HUES48 (cell line): Measurements from ENCODE around the gene LMBR1.
A peak's percentile ranks its signal among the peaks of the same experiment; 100 is the strongest.

ENCODE experiments used
- H3K27ac ChIP-seq: one replicate; pipeline ENCODE4 v1.7.0; 2013; ENCODE audit warnings: low read depth, low read length, inconsistent platforms
- H3K27me3 ChIP-seq: 2 replicates; pipeline ENCODE4 v1.6.1; 2013; ENCODE audit warnings: mild to moderate bottlenecking, low read length; ENCODE audit not compliant: control insufficient read depth, insufficient read depth
- H3K36me3 ChIP-seq: 2 replicates; pipeline ENCODE4 v1.6.1; 2013; ENCODE audit warnings: low read length; ENCODE audit not compliant: control insufficient read depth, insufficient read depth
- H3K4me1 ChIP-seq: 2 replicates; pipeline ENCODE4 v1.6.1; 2013; ENCODE audit warnings: mild to moderate bottlenecking, low read length; ENCODE audit not compliant: control insufficient read depth, insufficient read depth
- H3K4me3 ChIP-seq: 2 replicates; pipeline ENCODE4 v1.5.1; 2013; ENCODE audit warnings: mild to moderate bottlenecking, low read depth, low read length
- H3K9ac ChIP-seq: 2 replicates; pipeline ENCODE4 v1.6.1; 2013; ENCODE audit warnings: mild to moderate bottlenecking, low read depth, low read length, moderate library complexity
- H3K9me3 ChIP-seq: 2 replicates; pipeline ENCODE4 v1.6.1; 2013; ENCODE audit warnings: low read length; ENCODE audit not compliant: control insufficient read depth, insufficient read depth

Gene LMBR1

DNA sequence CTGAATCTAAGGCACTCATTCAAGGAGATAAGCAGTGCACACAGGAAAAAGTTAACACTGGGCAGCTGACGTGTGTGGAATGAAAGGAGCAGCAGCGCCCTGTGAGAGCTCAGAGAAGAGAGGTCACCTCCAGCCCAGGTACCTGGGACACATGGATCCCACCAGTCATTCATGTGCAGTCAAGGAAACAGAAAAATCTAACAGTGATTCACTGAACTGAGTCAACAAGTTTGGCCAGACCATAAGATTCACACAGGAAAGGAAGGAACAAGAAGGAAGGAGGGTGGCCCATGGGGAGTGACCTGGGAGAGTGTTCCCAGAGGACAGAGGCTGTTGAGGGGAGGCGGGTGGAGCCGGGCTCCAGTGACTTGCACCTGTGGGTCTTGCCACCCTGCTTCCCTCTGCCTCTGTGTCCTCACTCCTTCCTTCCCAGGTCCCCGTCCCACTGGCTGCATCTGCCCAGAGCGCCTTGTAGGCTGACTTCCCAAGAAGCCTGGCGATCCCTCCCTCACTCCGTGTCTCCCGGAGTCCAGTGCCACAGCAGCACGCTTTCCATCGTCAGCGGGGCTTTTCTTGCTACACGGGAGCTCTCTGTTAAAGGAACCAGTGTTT is 224.7 kb downstream of the LMBR1 start:
- Histone ChIP-seq H3K4me3 (no peak overlapping the region), H3K36me3 (peaks cover 6% of the 10 kb centered on the region; the same call in 1 of the 2 replicates), H3K4me1 (peaks cover 33% of the 10 kb centered on the region), H3K27ac (no peak overlapping the region), H3K9me3 (no peaks in the 10 kb centered on the region), H3K9ac (no peak overlapping the region), H3K27me3 (no peaks in the 10 kb centered on the region)

DNA sequence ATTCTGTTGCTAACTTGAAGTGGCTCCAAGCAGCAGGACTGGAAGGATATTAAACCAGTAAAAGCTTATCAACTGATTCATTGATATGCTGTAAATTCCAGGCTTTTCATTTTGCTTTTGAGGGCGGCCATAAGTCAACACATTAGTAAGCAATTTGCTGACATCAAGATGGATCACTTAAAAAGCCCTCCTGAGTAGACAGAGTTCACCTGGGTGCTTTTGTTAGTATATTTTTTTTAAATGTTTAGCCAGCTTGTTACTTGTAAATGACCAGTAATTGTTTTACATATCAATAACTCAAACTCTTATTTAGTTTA is 225.9 kb downstream of the LMBR1 start:
- Histone ChIP-seq H3K4me3 (no peak overlapping the region), H3K27me3 (no peaks in the 10 kb centered on the region), H3K4me1 (peaks cover 33% of the 10 kb centered on the region), H3K9me3 (no peaks in the 10 kb centered on the region), H3K36me3 (0 out of 2 replicates have a peak, but pooled peaks cover under 1% of the 10 kb centered on the region), H3K27ac (peak overlapping the region; percentile 76), H3K9ac (no peak overlapping the region)

DNA sequence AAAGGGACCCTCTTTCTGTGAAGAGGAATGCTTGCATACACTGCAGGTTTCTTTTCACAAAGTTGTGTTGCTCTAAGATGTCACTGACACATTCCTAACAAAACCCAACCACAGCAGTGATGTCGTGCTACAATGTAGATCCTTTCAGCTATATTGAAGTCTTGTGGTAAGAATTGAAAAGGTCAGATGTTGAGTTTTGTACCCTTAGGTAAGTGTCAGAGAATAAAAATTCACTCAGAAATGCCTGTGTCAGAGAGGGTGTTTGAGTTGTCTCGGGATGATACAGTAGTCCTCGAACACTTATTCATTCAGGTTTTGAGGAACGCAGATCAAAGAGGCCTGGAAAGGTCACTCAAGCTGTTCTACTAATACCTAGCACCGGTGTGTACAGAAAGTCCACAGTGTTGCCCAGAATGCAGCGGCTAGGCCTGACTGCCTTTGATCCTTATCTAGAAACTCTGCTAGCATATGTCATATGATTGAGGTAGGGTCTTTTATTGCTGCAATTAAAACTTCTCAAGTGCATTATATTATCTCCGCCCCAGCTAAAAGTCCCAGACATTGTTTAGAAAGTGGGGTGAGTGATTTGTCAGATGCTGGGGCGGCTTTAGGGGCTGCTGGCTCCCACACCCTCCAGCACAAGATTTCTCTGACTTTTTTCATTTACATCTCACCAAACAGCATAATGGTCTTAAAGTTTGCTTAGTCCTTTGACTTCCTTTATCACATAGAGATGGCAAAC is 226.4 kb downstream of the LMBR1 start:
- H3K9ac ChIP-seq: no peak overlapping the region
- H3K27me3 ChIP-seq: no peaks in the 10 kb centered on the region
- H3K27ac ChIP-seq: peak overlapping the region; percentile 76
- H3K36me3 ChIP-seq: no peaks in the 10 kb centered on the region
- H3K9me3 ChIP-seq: no peaks in the 10 kb centered on the region
- no peak overlapping the region for H3K4me3 ChIP-seq
- H3K4me1 ChIP-seq: peaks cover 33% of the 10 kb centered on the region

DNA sequence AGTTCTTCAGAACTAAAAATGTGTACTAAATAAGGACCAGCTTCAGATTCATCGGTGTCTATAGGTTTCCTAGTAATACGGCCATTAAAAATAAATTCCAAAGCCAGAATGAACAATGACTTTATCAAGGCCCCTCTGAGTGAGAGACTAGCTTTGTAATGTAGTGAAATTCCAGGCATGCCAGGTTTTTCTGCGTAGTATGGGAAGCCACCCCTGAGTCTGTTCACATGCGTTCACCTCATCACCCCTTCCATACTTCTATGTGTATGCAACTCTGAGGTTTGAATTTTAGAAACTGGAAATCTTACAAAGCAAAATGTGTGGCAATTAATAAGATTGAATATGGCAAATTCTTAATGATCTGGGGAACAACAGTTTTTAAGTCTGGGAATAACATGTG is 227.9 kb downstream of the LMBR1 start:
- Histone ChIP-seq H3K27me3 (no peaks in the 10 kb centered on the region), H3K4me3 (no peak overlapping the region; the same call in 1 of the 2 replicates), H3K36me3 (no peaks in the 10 kb centered on the region), H3K9ac (no peak overlapping the region), H3K27ac (peak overlapping the region; percentile 76), H3K9me3 (no peaks in the 10 kb centered on the region), H3K4me1 (peaks cover 33% of the 10 kb centered on the region)

DNA sequence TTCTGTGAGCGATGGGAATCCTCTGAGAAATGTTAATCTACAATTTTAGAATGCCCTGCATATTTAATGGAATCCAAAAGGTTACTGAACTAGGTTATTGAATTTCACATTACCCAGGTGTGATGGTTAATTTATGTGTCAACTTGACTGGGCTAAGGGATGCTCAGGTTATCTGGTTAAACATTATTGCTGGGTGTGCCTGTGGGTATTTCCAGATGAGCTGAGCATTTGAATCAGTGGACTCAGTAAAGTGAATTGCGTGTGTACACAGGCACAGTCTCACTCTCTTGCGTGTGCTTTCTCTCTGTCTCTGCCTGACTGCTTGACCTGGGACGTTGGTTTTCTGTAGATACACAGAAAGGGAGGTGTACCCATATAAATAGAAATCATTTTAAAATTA is 230.7 kb downstream of the LMBR1 start:
- H3K9me3 ChIP-seq: no peaks in the 10 kb centered on the region
- H3K27me3 ChIP-seq: no peaks in the 10 kb centered on the region
- peaks cover 26% of the 10 kb centered on the region for H3K4me1 ChIP-seq
- H3K4me3 ChIP-seq: no peak overlapping the region
- H3K27ac ChIP-seq: no peak overlapping the region
- H3K36me3 ChIP-seq: no peaks in the 10 kb centered on the region
- no peak overlapping the region for H3K9ac ChIP-seq

DNA sequence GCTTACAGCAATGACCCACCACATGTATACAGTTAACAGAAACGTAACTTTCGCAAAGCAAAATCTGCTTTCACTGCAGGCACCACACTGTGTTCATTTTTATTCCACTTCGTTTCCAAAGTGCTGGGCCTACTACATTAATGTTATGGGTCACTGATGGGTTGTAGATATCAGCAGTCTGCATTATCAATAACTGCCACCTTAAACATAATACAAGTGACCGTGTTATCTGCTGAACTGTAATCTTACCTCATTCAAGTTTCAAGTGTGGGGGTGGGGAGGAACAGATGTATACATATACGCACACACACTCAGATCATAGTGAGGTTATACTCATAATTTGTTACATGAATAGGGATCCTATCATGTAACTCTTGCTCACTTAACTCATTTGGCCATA is 231.3 kb downstream of the LMBR1 start:
- H3K9ac ChIP-seq: no peak overlapping the region
- no peak overlapping the region for H3K27ac ChIP-seq
- no peaks in the 10 kb centered on the region for H3K27me3 ChIP-seq
- no peaks in the 10 kb centered on the region for H3K9me3 ChIP-seq
- H3K36me3 ChIP-seq: no peaks in the 10 kb centered on the region
- no peak overlapping the region for H3K4me3 ChIP-seq
- peaks cover 20% of the 10 kb centered on the region for H3K4me1 ChIP-seq

DNA sequence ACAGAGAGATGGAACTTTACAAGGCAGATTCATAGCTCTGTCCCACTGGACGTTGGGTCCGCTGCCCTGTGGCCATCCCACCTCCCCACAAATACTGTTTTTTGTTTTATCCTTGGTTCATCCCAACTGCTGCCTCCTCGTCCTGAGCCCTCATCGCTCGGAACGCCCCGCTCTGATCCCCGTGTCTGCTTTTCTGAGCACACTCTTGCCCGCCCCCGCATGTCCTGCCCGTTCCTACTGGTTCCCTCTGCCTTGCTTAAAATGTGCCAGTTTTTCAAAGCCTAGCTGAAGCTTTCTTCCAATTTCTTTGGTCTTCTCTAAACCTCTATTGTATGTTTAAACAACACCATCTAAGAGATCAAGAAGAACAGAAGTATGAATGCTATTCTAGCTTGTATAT is 233.0 kb downstream of the LMBR1 start:
- no peak overlapping the region for H3K9ac ChIP-seq
- no peaks in the 10 kb centered on the region for H3K9me3 ChIP-seq
- no peaks in the 10 kb centered on the region for H3K27me3 ChIP-seq
- peaks cover 3% of the 10 kb centered on the region for H3K4me1 ChIP-seq
- H3K4me3 ChIP-seq: no peak overlapping the region
- H3K36me3 ChIP-seq: no peaks in the 10 kb centered on the region
- H3K27ac ChIP-seq: no peak overlapping the region

DNA sequence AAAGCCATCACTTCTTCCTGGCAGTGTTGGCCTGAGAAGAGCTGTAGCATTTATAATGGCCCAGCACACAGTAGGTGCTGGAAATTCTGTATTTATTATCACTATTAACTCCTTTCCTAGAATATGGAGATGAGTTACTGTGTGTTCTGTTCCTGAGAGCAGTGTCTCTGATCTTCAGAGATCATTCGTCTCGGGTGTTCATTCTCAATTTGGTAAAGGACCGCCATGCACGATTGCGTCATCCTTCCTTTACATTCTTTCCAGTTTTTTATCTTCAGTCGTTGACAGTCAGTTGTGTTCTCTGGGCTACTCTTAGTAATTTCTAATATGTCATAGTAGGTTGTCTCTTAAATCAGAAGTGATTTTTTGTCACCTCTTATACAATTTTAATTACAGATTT is 233.8 kb downstream of the LMBR1 start:
- H3K27ac ChIP-seq: no peak overlapping the region
- no peak overlapping the region for H3K9ac ChIP-seq
- no peak overlapping the region for H3K4me3 ChIP-seq
- no peaks in the 10 kb centered on the region for H3K9me3 ChIP-seq
- no peaks in the 10 kb centered on the region for H3K36me3 ChIP-seq
- no peaks in the 10 kb centered on the region for H3K27me3 ChIP-seq
- H3K4me1 ChIP-seq: peaks cover 5% of the 10 kb centered on the region; the same call in 1 of the 2 replicates

DNA sequence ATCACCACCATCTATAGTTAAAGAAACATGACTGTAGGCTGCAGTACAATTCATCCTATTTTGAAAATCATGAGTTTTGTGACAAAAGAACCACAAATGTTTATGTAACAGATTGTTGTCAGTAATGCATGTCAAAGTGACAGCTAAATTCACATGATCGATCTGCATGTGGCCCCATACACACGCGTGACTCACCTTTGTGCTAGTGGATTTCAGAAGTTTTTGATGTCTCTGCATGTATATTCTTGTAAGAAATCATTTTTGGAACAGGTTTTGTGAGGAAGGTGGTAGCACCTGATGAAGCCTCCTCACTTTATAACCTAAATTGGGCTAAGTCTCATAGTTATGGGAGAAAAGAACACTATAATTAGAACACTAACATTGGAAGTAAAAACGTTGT is 235.3 kb downstream of the LMBR1 start:
- Histone ChIP-seq H3K9me3 (no peaks in the 10 kb centered on the region), H3K9ac (no peak overlapping the region), H3K36me3 (no peaks in the 10 kb centered on the region), H3K27ac (no peak overlapping the region), H3K4me3 (no peak overlapping the region), H3K27me3 (no peaks in the 10 kb centered on the region), H3K4me1 (peaks cover 5% of the 10 kb centered on the region; the same call in 1 of the 2 replicates)

DNA sequence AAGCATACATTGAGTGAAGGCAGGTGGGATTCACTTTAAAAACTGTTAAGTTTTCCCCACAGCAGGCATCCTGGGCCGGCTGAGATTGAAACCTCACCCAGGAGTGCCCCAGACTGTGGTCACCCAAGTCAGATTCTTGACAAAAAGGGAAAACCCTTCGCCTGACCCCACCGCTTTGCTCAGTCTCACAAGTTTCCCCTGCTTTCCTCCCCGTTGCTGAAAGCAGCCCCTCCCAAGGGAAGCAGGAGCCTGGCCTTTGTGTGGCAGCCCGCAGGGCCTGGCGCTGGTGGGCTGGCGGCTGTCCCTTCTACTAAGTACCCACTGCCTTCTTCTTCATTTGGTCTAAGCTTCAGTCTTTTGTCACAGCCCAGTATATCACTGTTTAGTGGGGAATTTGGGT is 236.4 kb downstream of the LMBR1 start:
- H3K27ac ChIP-seq: no peak overlapping the region
- H3K4me3 ChIP-seq: no peak overlapping the region
- no peaks in the 10 kb centered on the region for H3K36me3 ChIP-seq
- H3K4me1 ChIP-seq: peaks cover 5% of the 10 kb centered on the region; the same call in 1 of the 2 replicates
- no peak overlapping the region for H3K9ac ChIP-seq
- no peaks in the 10 kb centered on the region for H3K27me3 ChIP-seq
- no peaks in the 10 kb centered on the region for H3K9me3 ChIP-seq

DNA sequence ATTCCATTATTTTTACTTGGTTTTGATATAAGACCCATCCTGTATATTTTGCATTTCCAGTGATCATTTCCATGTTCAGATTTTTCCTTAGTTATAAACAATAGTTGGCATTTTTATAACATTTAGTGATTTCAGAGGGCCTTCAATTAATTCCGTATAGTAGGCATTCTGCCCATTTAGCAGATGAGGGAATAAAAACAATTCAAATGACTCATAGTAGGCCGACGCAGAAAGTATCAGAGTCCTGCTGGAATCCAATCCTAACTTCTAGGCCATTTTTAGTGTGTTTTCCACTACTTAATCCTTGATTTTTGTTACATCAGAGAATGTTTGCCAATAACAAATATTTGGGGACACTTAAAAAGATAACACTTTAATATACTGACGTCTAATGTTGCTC is 237.0 kb downstream of the LMBR1 start:
- no peak overlapping the region for H3K27ac ChIP-seq
- H3K4me1 ChIP-seq: peaks cover 5% of the 10 kb centered on the region; the same call in 1 of the 2 replicates
- no peaks in the 10 kb centered on the region for H3K9me3 ChIP-seq
- H3K4me3 ChIP-seq: no peak overlapping the region
- H3K27me3 ChIP-seq: no peaks in the 10 kb centered on the region
- no peak overlapping the region for H3K9ac ChIP-seq
- no peaks in the 10 kb centered on the region for H3K36me3 ChIP-seq
